HG03342 (cell line): ENCODE data around the gene ZNF106.

Source experiments
- ATAC-seq: cut with Tn5 transposase; IDR thresholded peaks from one replicate; pipeline ENCODE4 v1.9.1; 2021; ENCODE audit warnings: mild to moderate bottlenecking, moderate library complexity; ENCODE audit not compliant: unreplicated experiment

The ZNF106 gene

GRCh38 chr15:42409011-42409410 lies 81.9 kb downstream of the ZNF106 start:
- no peak for ATAC-seq

GRCh38 chr15:42408178-42408577 lies 82.8 kb downstream of the ZNF106 start:
- ATAC-seq = no peak

GRCh38 chr15:42405863-42406482 lies 85.0 kb downstream of the ZNF106 start:
- ATAC-seq = no peak

- ATAC-seq = no peak
These were observed 86.3 kb downstream of the ZNF106 start for GRCh38 chr15:42404461-42405235.

- ATAC-seq = no peak
These were observed 87.6 kb downstream of the ZNF106 start for GRCh38 chr15:42403389-42403788.

- ATAC-seq = no peak
These were observed 88.3 kb downstream of the ZNF106 start for GRCh38 chr15:42402455-42403205.

GRCh38 chr15:42401544-42402454 lies 89.1 kb downstream of the ZNF106 start:
- no peak for ATAC-seq

- no peak for ATAC-seq
These were observed 95.1 kb downstream of the ZNF106 start for GRCh38 chr15:42395838-42396237.

GRCh38 chr15:42394106-42394505 lies 96.8 kb downstream of the ZNF106 start:
- no peak for ATAC-seq

GRCh38 chr15:42392309-42393024 lies 98.5 kb downstream of the ZNF106 start:
- ATAC-seq = no peak

- ATAC-seq = no peak
These were observed 103.3 kb downstream of the ZNF106 start for GRCh38 chr15:42387603-42388002.

- ATAC-seq = no peak
These were observed 104.8 kb downstream of the ZNF106 start for GRCh38 chr15:42385980-42386700.

- ATAC-seq = no peak
These were observed 105.5 kb downstream of the ZNF106 start for GRCh38 chr15:42385206-42385979.

GRCh38 chr15:42384597-42384996 lies 106.3 kb downstream of the ZNF106 start:
- ATAC-seq = no peak

- ATAC-seq = no peak
These were observed 112.9 kb downstream of the ZNF106 start for GRCh38 chr15:42378011-42378410.

GRCh38 chr15:42375941-42376340 lies 115.0 kb downstream of the ZNF106 start:
- no peak for ATAC-seq

- ATAC-seq = no peak
These were observed 115.7 kb downstream of the ZNF106 start for GRCh38 chr15:42375252-42375651.

- no peak for ATAC-seq
These were observed 116.1 kb downstream of the ZNF106 start for GRCh38 chr15:42374810-42375209.

GRCh38 chr15:42373936-42374335 lies 117.0 kb downstream of the ZNF106 start:
- no peak for ATAC-seq
